HCT116 (cell line): ENCODE results near the gene MEGF8. TPM values are rescaled to one million over a fixed set of nuclear protein-coding genes. Genes with fewer than 3 reads are reported as not detected.
A peak's percentile ranks its signal among the peaks of the same experiment; 100 is the strongest.

ENCODE experiments used
- ATAC-seq: fragments of 200-7000 bp; cut with Tn5 transposase; 2 replicates; pipeline ENCODE4 v1.9.1; 2020; ENCODE audit warnings: mild to moderate bottlenecking, moderate library complexity
- BruUV-seq: library from RNA; stranded (reverse); fragments of 400-500 nt; replicated peaks from 2 replicates; lab custom pipeline; 2021; lab: Mats Ljungman, UMichigan
- CTCF ChIA-PET: fragments of 300-600 bp; sonication (Branson Sonifier 250); formaldehyde crosslinking; loops from one replicate; lab custom pipeline; 2021; ENCODE audit warnings: antibody characterized with exemption; lab: Charles Lee
- POLR2A ChIA-PET: fragments of 300-600, 350-600 bp; sonication (Branson Sonifier 250); formaldehyde crosslinking; loops from one replicate; lab custom pipeline; 2021; ENCODE audit warnings: antibody characterized with exemption; lab: Charles Lee
- RAD21 ChIA-PET, 2 experiments: fragments of 300-600 bp; sonication (Branson Sonifier 250); formaldehyde crosslinking; loops; one replicate each; lab custom pipeline; 2023; ENCODE audit warnings: low total read pairs in 2 of 2; ENCODE audit not compliant: uncharacterized antibody in 2 of 2, unreplicated experiment in 2 of 2, low non-redundant PET in 1 of 2; lab: Charles Lee
- DNase-seq: peaks from one replicate; pipeline ENCODE4 v3.0.0-alpha.2; 2010; ENCODE audit warnings: low read depth, low spot score
- H2AFZ ChIP-seq: fragments of 200-600 bp; shearing (Covaris generic), sonication (generic); 2 replicates; pipeline ENCODE4 v1.6.1; 2017; ENCODE audit warnings: low read depth, mixed run types, mixed read lengths, antibody characterized with exemption, low read length; ENCODE audit not compliant: poor library complexity, severe bottlenecking
- H3K27ac ChIP-seq: 2 replicates; pipeline ENCODE4 v1.5.1; 2012; ENCODE audit warnings: low read depth, low read length
- H3K27me3 ChIP-seq: fragments of 200-600 bp; sonication (generic); 2 replicates; pipeline ENCODE4 v1.6.1; 2016; ENCODE audit warnings: mixed run types, low read length, mixed read lengths; ENCODE audit not compliant: insufficient read depth
- H3K36me3 ChIP-seq, 2 experiments: fragments of 200-500 bp in 1 of 2; fragments of 200-600 bp in 1 of 2; sonication (Bioruptor generic) in 1 of 2; sonication (generic) in 1 of 2; 2 replicates each; pipeline versions ENCODE4 v1.5.1 to v1.6.1; 2014 to 2016; ENCODE audit warnings: low read length in 2 of 2, inconsistent platforms in 1 of 2, mixed read lengths in 1 of 2, mixed run types in 1 of 2; ENCODE audit not compliant: insufficient read depth in 2 of 2, control insufficient read depth in 1 of 2
- H3K4me1 ChIP-seq, 2 experiments: fragments of 200-600 bp in 1 of 2; sonication (generic) in 1 of 2; 2 replicates each; pipeline versions ENCODE4 v1.5.1 to v1.6.1; 2012 to 2017; ENCODE audit warnings: low read length in 2 of 2, inconsistent platforms in 1 of 2, mild to moderate bottlenecking in 1 of 2, mixed read lengths in 1 of 2, mixed run types in 1 of 2, moderate library complexity in 1 of 2; ENCODE audit not compliant: insufficient read depth in 2 of 2, control insufficient read depth in 1 of 2
- H3K4me2 ChIP-seq: fragments of 200-600 bp; sonication (generic); 2 replicates; pipeline ENCODE4 v1.6.1; 2017; ENCODE audit warnings: mixed run types, low read length, mixed read lengths
- H3K4me3 ChIP-seq, 2 experiments: fragments of 200-600 bp in 1 of 2; sonication (generic) in 1 of 2; replicated peaks in 1 of 2; 2 replicates each; pipeline ENCODE4 v1.5.1; 2011 to 2016; ENCODE audit warnings: low read length in 2 of 2, control low read depth in 1 of 2, low read depth in 1 of 2, mild to moderate bottlenecking in 1 of 2, mixed read lengths in 1 of 2, mixed run types in 1 of 2
- H3K79me2 ChIP-seq: fragments of 200-600 bp; sonication (generic); 2 replicates; pipeline ENCODE4 v1.6.1; 2017; ENCODE audit warnings: mild to moderate bottlenecking, mixed run types, low read length, moderate library complexity, mixed read lengths; ENCODE audit not compliant: insufficient read depth
- H3K9ac ChIP-seq: fragments of 200-600 bp; sonication (generic); 2 replicates; pipeline ENCODE4 v1.6.1; 2016; ENCODE audit warnings: low read length, mixed read lengths
- H3K9me2 ChIP-seq: fragments of 200-600 bp; sonication (generic), shearing (Covaris generic); 2 replicates; pipeline ENCODE4 v1.6.1; 2017; ENCODE audit warnings: mixed run types, mild to moderate bottlenecking, moderate library complexity; ENCODE audit not compliant: insufficient read depth
- H3K9me3 ChIP-seq, 2 experiments: fragments of 200-500 bp in 1 of 2; fragments of 200-600 bp in 1 of 2; sonication (Bioruptor generic) in 1 of 2; sonication (generic) in 1 of 2; 2 replicates each; pipeline ENCODE4 v1.6.1; 2014 to 2017; ENCODE audit warnings: low read length in 2 of 2, mixed read lengths in 2 of 2, inconsistent platforms in 1 of 2, low read depth in 1 of 2, mild to moderate bottlenecking in 1 of 2, mixed run types in 1 of 2, moderate library complexity in 1 of 2; ENCODE audit not compliant: control insufficient read depth in 1 of 2, insufficient read depth in 1 of 2
- H4K20me1 ChIP-seq: fragments of 200-600 bp; sonication (generic), shearing (Covaris generic); 2 replicates; pipeline ENCODE4 v1.6.1; 2017; ENCODE audit warnings: mixed run types, mild to moderate bottlenecking, moderate library complexity; ENCODE audit not compliant: insufficient read depth
- CBX3 ChIP-seq: IDR thresholded peaks from 2 replicates; pipeline ENCODE4 v1.6.1; 2012; ENCODE audit warnings: low read depth
- EZH2phosphoT487 ChIP-seq: fragments of 200-600 bp; IDR thresholded peaks from 2 replicates; pipeline ENCODE4 v1.6.1; 2018; ENCODE audit warnings: antibody characterized with exemption, borderline replicate concordance
- FOSL1 ChIP-seq: IDR thresholded peaks from 2 replicates; pipeline ENCODE4 v1.6.1; 2012; ENCODE audit warnings: low read depth
- JUND ChIP-seq: IDR thresholded peaks from 2 replicates; pipeline ENCODE4 v1.6.1; 2012
- MAX ChIP-seq: IDR thresholded peaks from 2 replicates; pipeline ENCODE4 v1.6.1; 2012
- REST ChIP-seq: IDR thresholded peaks from 2 replicates; pipeline ENCODE4 v1.6.1; 2012; ENCODE audit warnings: low read depth
- SP1 ChIP-seq: IDR thresholded peaks from 2 replicates; pipeline ENCODE4 v1.6.1; 2012; ENCODE audit warnings: low read depth
- SRF ChIP-seq: IDR thresholded peaks from 2 replicates; pipeline ENCODE4 v1.6.1; 2012; ENCODE audit warnings: low read depth
- TCF7L2 ChIP-seq: IDR thresholded peaks from 2 replicates; pipeline ENCODE4 v1.7.0; 2011; ENCODE audit warnings: borderline replicate concordance, inconsistent platforms; ENCODE audit not compliant: insufficient read depth, insufficient read length; ENCODE audit errors: extremely low read depth
- YY1 ChIP-seq: IDR thresholded peaks from 2 replicates; pipeline ENCODE4 v1.6.1; 2011; ENCODE audit warnings: low read length, low read depth, moderate library complexity, mild to moderate bottlenecking; ENCODE audit not compliant: insufficient replicate concordance; ENCODE audit errors: extremely low read depth
- ZBTB33 ChIP-seq: IDR thresholded peaks from 2 replicates; pipeline ENCODE4 v1.6.1; 2011; ENCODE audit warnings: mild to moderate bottlenecking, low read length, moderate library complexity; ENCODE audit not compliant: insufficient replicate concordance; ENCODE audit errors: extremely low read depth
- ZFX ChIP-seq: fragments of 450-650 bp; IDR thresholded peaks from 2 replicates; pipeline ENCODE4 v1.6.1; 2017
- intact Hi-C: fragments of 100-400 bp; cut with micrococcal nuclease; formaldehyde crosslinking; loops from 2 replicates; pipeline ENCODE4 v1.10.0; 2022
- total RNA-seq: library from RNA; stranded (reverse); gene quantifications from one replicate; pipeline ENCODE4 v1.2.1, GENCODE V29; 2021; ENCODE audit not compliant: unreplicated experiment

The MEGF8 gene
- total RNA-seq, 1 experiment from 2014 or later = 24.0 TPM

GRCh38 chr19:42276821-42277220, 48.6 kb upstream of the MEGF8 start:
- ChIA-PET CTCF (interaction anchor here (2.1 kb wide), 1 partner anchor 31 kb away, joined by 8 read pairs; no protein-coding TSS in a partner anchor), RAD21 (no interaction called here), POLR2A (no interaction called here)
- Histone ChIP-seq H3K9me2 (no peaks in the 10 kb centered on the region), H3K9ac (no peak overlapping the region), H4K20me1 (no peaks in the 10 kb centered on the region), H3K79me2 (no peaks in the 10 kb centered on the region; the same call in 1 of the 2 replicates), H3K27me3 (no peaks in the 10 kb centered on the region), H3K4me3 (no peak overlapping the region), H2AFZ (no peak overlapping the region), H3K27ac (no peak overlapping the region), H3K36me3 (peaks cover 3 to 5% of the 10 kb centered on the region in 2 experiments; a peak in 2 of 4 replicates), H3K4me2 (no peak overlapping the region), H3K4me1 (peaks cover 27 to 41% of the 10 kb centered on the region in 2 experiments), H3K9me3 (no peaks in the 10 kb centered on the region)
- TF ChIP-seq MAX = no peak
- no peak for TF ChIP-seq EZH2phosphoT487
- no peak for TF ChIP-seq FOSL1
- TF ChIP-seq YY1 = no peak
- no peak for TF ChIP-seq CBX3
- no peak for ATAC-seq
- intact Hi-C loops = no loop called here
- BruUV-seq = no TSS peak
- no peak for DNase-seq

GRCh38 chr19:42277821-42278451, 47.5 kb upstream of the MEGF8 start:
- intact Hi-C loops = no loop called here
- DNase-seq = no peak
- CTCF ChIA-PET = interaction anchor here (0.6 to 2.7 kb wide), 4 partner anchors 8 to 184 kb away, joined by 3 to 22 read pairs (median 13); no protein-coding TSS in a partner anchor
- TF ChIP-seq SP1 = no peak
- no peak for TF ChIP-seq REST
- TF ChIP-seq MAX = no peak
- no peak for TF ChIP-seq ZFX
- TF ChIP-seq SRF = no peak
- TF ChIP-seq JUND = no peak
- TF ChIP-seq ZBTB33 = no peak
- TF ChIP-seq TCF7L2 = no peak

More at GRCh38 chr19:42277821-42278451, 47.5 kb upstream of the MEGF8 start:
- H3K4me2 ChIP-seq = no peak overlapping the region
- H3K27me3 ChIP-seq = no peaks in the 10 kb centered on the region
- H3K4me1 ChIP-seq = peaks cover 39 to 52% of the 10 kb centered on the region in 2 experiments
- RAD21 ChIA-PET = interaction anchor here in 1 of 2 experiments (0.6 kb wide), 1 partner anchor 30 kb away, joined by 5 read pairs; no protein-coding TSS in a partner anchor
- H3K79me2 ChIP-seq = no peaks in the 10 kb centered on the region; the same call in 1 of the 2 replicates
- peaks cover 3 to 5% of the 10 kb centered on the region in 2 experiments; a peak in 2 of 4 replicates for H3K36me3 ChIP-seq
- H3K9me3 ChIP-seq = no peaks in the 10 kb centered on the region
- H3K4me3 ChIP-seq = no peak overlapping the region
- H3K9ac ChIP-seq = no peak overlapping the region
- peak overlapping the region; percentile 42 for H3K27ac ChIP-seq
- H3K9me2 ChIP-seq = no peaks in the 10 kb centered on the region
- no peaks in the 10 kb centered on the region for H4K20me1 ChIP-seq
- POLR2A ChIA-PET = interaction anchor here (2.5 kb wide), 1 partner anchor 34 kb away, joined by 19 read pairs; no protein-coding TSS in a partner anchor
- BruUV-seq = no TSS peak
- H2AFZ ChIP-seq = no peak overlapping the region
- ATAC-seq = no peak
